ENCODE measurements around the gene CDK18. TPM values are rescaled to one million over a fixed set of nuclear protein-coding genes. Genes with fewer than 3 reads are reported as not detected.

Gene CDK18
- total RNA-seq, 2 experiments from 2014 or later, result 3.6 to 4.1 TPM

DNA sequence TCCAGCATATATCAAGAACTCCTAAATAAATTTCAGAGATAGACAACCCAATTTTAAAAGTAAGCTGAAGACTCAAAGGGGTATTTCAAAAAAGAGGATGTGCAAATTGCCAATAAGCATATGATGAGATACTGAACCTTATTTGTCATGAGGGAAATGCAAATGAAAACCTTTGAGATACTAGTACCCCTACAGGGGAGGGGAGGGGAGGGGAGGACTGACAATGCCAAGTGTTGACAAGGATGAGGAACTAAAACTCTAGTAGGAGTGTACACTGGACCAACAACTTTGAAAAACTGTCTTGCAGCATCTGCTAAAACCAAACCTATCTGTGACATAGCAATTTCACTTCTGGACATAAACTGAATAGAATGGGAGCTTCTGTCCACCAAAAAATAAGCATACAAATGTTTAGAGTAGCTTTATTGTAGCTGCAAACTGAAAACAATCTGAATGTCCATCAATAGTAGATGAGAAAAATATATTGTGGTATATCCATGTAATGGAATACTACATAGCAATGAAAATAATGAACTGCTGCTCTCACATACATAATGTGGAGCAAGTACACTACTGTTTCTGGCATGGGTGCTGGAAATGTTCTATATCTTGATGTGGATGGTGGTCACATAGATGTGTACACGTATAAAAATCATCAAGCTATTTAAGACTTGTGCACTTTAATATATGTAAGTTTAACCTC is 57.2 kb downstream of the CDK18 start:
- peaks cover 30% of the 10 kb centered on the region for H3K27me3 Mint-ChIP-seq (ENCODE audit: low read depth)

GRCh38 chr1:205563927-205564441 is 59.5 kb downstream of the CDK18 start:
- no peak overlapping the region for H3K27ac Mint-ChIP-seq
- no peak overlapping the region for H3K4me3 Mint-ChIP-seq
- H3K4me1 Mint-ChIP-seq (ENCODE audit: low read depth), result no peaks in the 10 kb centered on the region
- no peaks in the 10 kb centered on the region for H3K36me3 Mint-ChIP-seq (ENCODE audit: low read depth)
- intact Hi-C loops (cut with micrococcal nuclease), result no loop called here
- peaks cover 31% of the 10 kb centered on the region for H3K27me3 Mint-ChIP-seq (ENCODE audit: low read depth)
- no peak for DNase-seq
- CTCF ChIA-PET, result interaction anchor here (1.5 kb wide), 1 partner anchor 24 kb away, joined by 3 read pairs; no protein-coding TSS in a partner anchor
- H3K9me3 Mint-ChIP-seq, result peaks cover 3% of the 10 kb centered on the region

More for the DNA sequence above, 57.2 kb downstream of the CDK18 start:
- CTCF ChIA-PET, result interaction anchor here (1.4 to 1.8 kb wide), 2 partner anchors 30 to 37 kb away, joined by 7 to 8 read pairs; no protein-coding TSS in a partner anchor
- intact Hi-C loops (cut with micrococcal nuclease), result no loop called here
- no peaks in the 10 kb centered on the region for H3K4me1 Mint-ChIP-seq (ENCODE audit: low read depth)
- no peak overlapping the region for H3K27ac Mint-ChIP-seq
- no peak overlapping the region for H3K4me3 Mint-ChIP-seq
- no peak for DNase-seq
- H3K9me3 Mint-ChIP-seq, result peaks cover 3% of the 10 kb centered on the region
- H3K36me3 Mint-ChIP-seq (ENCODE audit: low read depth), result no peaks in the 10 kb centered on the region

DNA sequence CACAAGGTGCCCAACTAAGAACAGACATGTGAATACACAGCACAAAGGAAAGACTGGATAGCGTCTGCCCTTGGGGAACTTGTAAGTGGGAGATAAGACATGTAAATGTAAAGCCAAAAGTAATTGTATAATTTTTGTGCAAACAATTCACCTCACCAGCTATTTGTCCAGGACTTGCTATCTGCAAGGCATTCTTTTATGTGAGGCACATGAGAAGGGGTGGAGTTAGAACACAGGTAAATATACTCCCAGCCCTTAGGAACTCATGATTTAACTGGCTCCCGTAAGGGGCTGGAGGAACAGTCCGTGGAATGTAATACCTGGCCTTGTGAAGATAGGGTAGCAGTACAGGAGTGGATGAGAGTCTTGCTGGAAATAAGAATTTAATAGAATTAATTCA is 61.3 kb downstream of the CDK18 start:
- H3K27me3 Mint-ChIP-seq (ENCODE audit: low read depth), result peaks cover 31% of the 10 kb centered on the region
- H3K9me3 Mint-ChIP-seq, result peaks cover 2% of the 10 kb centered on the region
- no peak overlapping the region for H3K27ac Mint-ChIP-seq
- DNase-seq, result no peak
- H3K4me1 Mint-ChIP-seq (ENCODE audit: low read depth), result peaks cover under 1% of the 10 kb centered on the region
- H3K36me3 Mint-ChIP-seq (ENCODE audit: low read depth), result no peaks in the 10 kb centered on the region
- CTCF ChIA-PET, result no interaction called here
- intact Hi-C loops (cut with micrococcal nuclease), result no loop called here
- H3K4me3 Mint-ChIP-seq, result no peak overlapping the region

DNA sequence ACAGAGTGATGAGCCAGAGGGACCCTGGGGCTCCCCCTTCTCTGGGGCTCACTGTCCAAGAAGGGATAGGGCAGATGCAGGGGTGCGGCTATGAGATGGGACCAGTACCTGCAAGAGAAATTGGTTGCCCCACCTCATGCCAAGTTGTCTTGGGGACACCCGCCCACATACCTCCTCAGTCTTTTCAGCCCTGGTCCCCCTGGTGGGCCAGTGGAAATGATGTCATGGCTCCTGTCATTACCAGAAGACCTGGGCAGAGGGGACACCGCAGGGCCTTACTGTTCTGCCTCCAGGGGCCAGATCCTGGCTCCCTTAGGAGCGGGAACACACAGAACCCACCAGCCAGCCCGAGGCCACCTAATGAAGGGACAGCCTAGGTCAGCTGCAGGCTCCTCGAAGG is 63.2 kb downstream of the CDK18 start:
- CTCF ChIA-PET, result interaction anchor here (1.1 to 1.6 kb wide), 3 partner anchors 43 to 91 kb away, joined by 4 to 6 read pairs (median 5); no protein-coding TSS in a partner anchor
- intact Hi-C loops (cut with micrococcal nuclease), result no loop called here
- Mint-ChIP-seq H3K36me3 (ENCODE audit: low read depth) (no peaks in the 10 kb centered on the region), H3K27me3 (ENCODE audit: low read depth) (peaks cover 34% of the 10 kb centered on the region), H3K9me3 (no peaks in the 10 kb centered on the region), H3K27ac (no peak overlapping the region), H3K4me1 (ENCODE audit: low read depth) (peaks cover 1% of the 10 kb centered on the region), H3K4me3 (no peak overlapping the region)
- DNase-seq, result no peak

GRCh38 chr1:205568135-205568468 is 63.6 kb downstream of the CDK18 start:
- Mint-ChIP-seq H3K36me3 (ENCODE audit: low read depth) (no peaks in the 10 kb centered on the region), H3K27me3 (ENCODE audit: low read depth) (peaks cover 34% of the 10 kb centered on the region), H3K4me3 (no peak overlapping the region), H3K4me1 (ENCODE audit: low read depth) (peaks cover 1% of the 10 kb centered on the region), H3K27ac (no peak overlapping the region), H3K9me3 (no peaks in the 10 kb centered on the region)
- DNase-seq, result no peak
- CTCF ChIA-PET, result interaction anchor here (1.3 to 1.6 kb wide), 2 partner anchors 44 to 89 kb away, joined by 5 to 6 read pairs; no protein-coding TSS in a partner anchor
- intact Hi-C loops (cut with micrococcal nuclease), result no loop called here

GRCh38 chr1:205568469-205569361 is 64.2 kb downstream of the CDK18 start:
- H3K4me3 Mint-ChIP-seq, result peak overlapping the region; percentile 50
- peaks cover 34% of the 10 kb centered on the region for H3K27me3 Mint-ChIP-seq (ENCODE audit: low read depth)
- peaks cover 1% of the 10 kb centered on the region for H3K4me1 Mint-ChIP-seq (ENCODE audit: low read depth)
- intact Hi-C loops (cut with micrococcal nuclease), result no loop called here
- no peak for DNase-seq
- CTCF ChIA-PET, result interaction anchor here (1.6 to 3.4 kb wide), 2 partner anchors 40 to 90 kb away, joined by 3 to 15 read pairs; no protein-coding TSS in a partner anchor
- no peaks in the 10 kb centered on the region for H3K9me3 Mint-ChIP-seq
- no peak overlapping the region for H3K27ac Mint-ChIP-seq
- H3K36me3 Mint-ChIP-seq (ENCODE audit: low read depth), result no peaks in the 10 kb centered on the region

- peaks cover 29% of the 10 kb centered on the region for H3K27me3 Mint-ChIP-seq (ENCODE audit: low read depth)
Measured at GRCh38 chr1:205569411-205570172, 65.1 kb downstream of the CDK18 start.

GRCh38 chr1:205570173-205570501 is 65.7 kb downstream of the CDK18 start:
- no peaks in the 10 kb centered on the region for H3K9me3 Mint-ChIP-seq
- peaks cover 28% of the 10 kb centered on the region for H3K27me3 Mint-ChIP-seq (ENCODE audit: low read depth)
- intact Hi-C loops (cut with micrococcal nuclease), result no loop called here
- no peak overlapping the region for H3K4me3 Mint-ChIP-seq
- no peaks in the 10 kb centered on the region for H3K36me3 Mint-ChIP-seq (ENCODE audit: low read depth)
- CTCF ChIA-PET, result interaction anchor here (0.7 to 3.4 kb wide), 7 partner anchors 13 to 88 kb away, joined by 3 to 15 read pairs (median 3); no protein-coding TSS in a partner anchor
- H3K4me1 Mint-ChIP-seq (ENCODE audit: low read depth), result peaks cover 1% of the 10 kb centered on the region
- DNase-seq, result no peak
- no peak overlapping the region for H3K27ac Mint-ChIP-seq

More at GRCh38 chr1:205569411-205570172, 65.1 kb downstream of the CDK18 start:
- Mint-ChIP-seq H3K36me3 (ENCODE audit: low read depth) (no peaks in the 10 kb centered on the region), H3K9me3 (no peaks in the 10 kb centered on the region), H3K27ac (no peak overlapping the region), H3K4me1 (ENCODE audit: low read depth) (peaks cover 1% of the 10 kb centered on the region), H3K4me3 (no peak overlapping the region)
- intact Hi-C loops (cut with micrococcal nuclease), result no loop called here
- DNase-seq, result no peak
- CTCF ChIA-PET, result interaction anchor here (1.3 to 3.4 kb wide), 4 partner anchors 14 to 89 kb away, joined by 3 to 15 read pairs (median 4); no protein-coding TSS in a partner anchor

DNA sequence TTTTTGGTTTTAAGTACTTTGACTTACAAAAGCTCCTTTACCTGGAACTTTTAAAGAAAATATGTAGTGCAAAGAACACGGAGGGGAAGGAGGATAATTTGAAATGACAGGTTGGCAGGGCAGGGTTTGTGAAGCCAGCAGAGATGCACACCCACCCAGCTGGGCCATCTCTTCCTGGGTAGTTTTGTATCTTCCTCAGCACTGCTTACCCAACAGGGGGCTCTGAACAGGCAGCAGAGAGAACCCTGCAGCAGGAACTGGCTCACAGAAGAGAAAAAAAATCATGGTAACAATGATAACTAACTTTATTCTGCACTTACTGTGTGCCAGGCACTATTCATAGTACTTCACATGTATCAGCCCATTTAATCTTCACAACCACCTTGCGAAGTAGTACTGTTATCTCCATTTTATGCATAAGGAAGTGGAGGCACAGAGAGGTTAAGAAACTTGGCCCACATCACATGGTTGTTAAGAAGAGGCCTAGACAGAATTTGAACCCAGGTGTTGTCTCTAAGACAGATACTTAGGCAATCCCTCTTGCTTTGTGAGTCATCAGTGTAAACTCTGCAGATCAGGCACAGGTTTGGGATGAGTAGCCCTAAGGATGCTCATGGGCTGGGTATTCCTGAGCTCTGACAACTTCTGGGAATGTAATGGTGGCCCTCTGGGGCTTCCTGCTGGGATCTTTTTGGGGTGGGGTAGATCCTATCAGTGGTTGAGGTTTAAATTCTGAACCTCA is 66.5 kb downstream of the CDK18 start:
- DNase-seq, result no peak
- Mint-ChIP-seq H3K4me3 (no peak overlapping the region), H3K27me3 (ENCODE audit: low read depth) (peaks cover 28% of the 10 kb centered on the region), H3K9me3 (no peaks in the 10 kb centered on the region), H3K4me1 (ENCODE audit: low read depth) (peaks cover 1% of the 10 kb centered on the region), H3K27ac (no peak overlapping the region), H3K36me3 (ENCODE audit: low read depth) (no peaks in the 10 kb centered on the region)
- intact Hi-C loops (cut with micrococcal nuclease), result no loop called here
- CTCF ChIA-PET, result interaction anchor here (0.6 to 3.4 kb wide), 8 partner anchors 12 to 96 kb away, joined by 3 to 15 read pairs (median 3); no protein-coding TSS in a partner anchor

GRCh38 chr1:205571747-205572146 is 67.3 kb downstream of the CDK18 start:
- intact Hi-C loops (cut with micrococcal nuclease), result no loop called here
- CTCF ChIA-PET, result interaction anchor here (0.6 to 3.4 kb wide), 5 partner anchors 37 to 87 kb away, joined by 3 to 15 read pairs (median 3); partner anchors contain the start of gene ELK4
- no peak for DNase-seq
- Mint-ChIP-seq H3K4me1 (ENCODE audit: low read depth) (peaks cover 1% of the 10 kb centered on the region), H3K36me3 (ENCODE audit: low read depth) (no peaks in the 10 kb centered on the region), H3K27ac (no peak overlapping the region), H3K4me3 (no peak overlapping the region), H3K27me3 (ENCODE audit: low read depth) (peaks cover 28% of the 10 kb centered on the region), H3K9me3 (no peaks in the 10 kb centered on the region)

- Mint-ChIP-seq H3K36me3 (ENCODE audit: low read depth) (no peaks in the 10 kb centered on the region), H3K9me3 (no peaks in the 10 kb centered on the region), H3K4me1 (ENCODE audit: low read depth) (peaks cover 1% of the 10 kb centered on the region), H3K27me3 (ENCODE audit: low read depth) (peaks cover 26% of the 10 kb centered on the region), H3K27ac (no peak overlapping the region), H3K4me3 (no peak overlapping the region)
- intact Hi-C loops (cut with micrococcal nuclease), result no loop called here
- DNase-seq, result no peak
- CTCF ChIA-PET, result interaction anchor here (0.8 to 3.4 kb wide), 4 partner anchors 48 to 88 kb away, joined by 3 to 15 read pairs (median 6); partner anchors contain the start of gene ELK4
Measured at GRCh38 chr1:205572421-205572820, 68.0 kb downstream of the CDK18 start.
